ENCODE results near the gene TAP2. TPM values are rescaled to one million over a fixed set of nuclear protein-coding genes. Genes with fewer than 3 reads are reported as not detected.
"Not testable (repeated sequence)": the region's sequence is repeated elsewhere in the genome, so short reads cannot be mapped to it uniquely, and the experiment has no call there.

Gene TAP2
- polyA plus RNA-seq, 3 donors = 8.3 to 29.4 (median 17.8) TPM

- no peak overlapping the region for H3K27ac ChIP-seq (ENCODE audit: low read depth, low read length)
- 0 to 53% (median 34%) methylated on average over 1 of the region's 1 CpG for WGBS, 3 donors
These were observed 29.4 kb downstream of the TAP2 start for GRCh38 chr6:32809171-32809570.

GRCh38 chr6:32807020-32807580 lies 31.4 kb downstream of the TAP2 start:
- 74 to 75% (median 75%) methylated on average over 5 of the region's 5 CpGs for WGBS, 3 donors
- no peak overlapping the region for H3K27ac ChIP-seq (ENCODE audit: low read depth, low read length)

- not testable (repeated sequence) for H3K27ac ChIP-seq (ENCODE audit: low read depth, low read length)
These were observed 33.1 kb downstream of the TAP2 start for GRCh38 chr6:32805404-32805803.

- 14 to 73% (median 61%) methylated on average over 2 of the region's 2 CpGs for WGBS, 3 donors
- H3K27ac ChIP-seq (ENCODE audit: low read depth, low read length) = no peak overlapping the region
These were observed 35.1 kb downstream of the TAP2 start for GRCh38 chr6:32803416-32803815.

- 75 to 92% (median 77%) methylated on average over 3 of the region's 3 CpGs for WGBS, 3 donors
- H3K27ac ChIP-seq (ENCODE audit: low read depth, low read length) = no peak overlapping the region
These were observed 38.8 kb downstream of the TAP2 start for GRCh38 chr6:32799740-32800139.

GRCh38 chr6:32799168-32799567 lies 39.4 kb downstream of the TAP2 start:
- no peak overlapping the region for H3K27ac ChIP-seq (ENCODE audit: low read depth, low read length)
- WGBS, 3 donors = 89 to 100% (median 98%) methylated on average over 3 of the region's 3 CpGs

GRCh38 chr6:32796848-32797776 lies 41.4 kb downstream of the TAP2 start:
- WGBS, 3 donors = 4 to 9% (median 6%) methylated on average over 30 of the region's 30 CpGs
- H3K27ac ChIP-seq (ENCODE audit: low read depth, low read length) = no peak overlapping the region

GRCh38 chr6:32794510-32794909 lies 44.0 kb downstream of the TAP2 start:
- H3K27ac ChIP-seq (ENCODE audit: low read depth, low read length) = no peak overlapping the region
- 20 to 61% (median 51%) methylated on average over 2 of the region's 2 CpGs for WGBS, 3 donors

- 66 to 82% (median 82%) methylated on average over 3 of the region's 3 CpGs for WGBS, 3 donors
- no peak overlapping the region for H3K27ac ChIP-seq (ENCODE audit: low read depth, low read length)
These were observed 45.6 kb downstream of the TAP2 start for GRCh38 chr6:32792901-32793435.

GRCh38 chr6:32790306-32790705 lies 48.2 kb downstream of the TAP2 start:
- WGBS, 3 donors = 42 to 70% (median 42%) methylated on average over 2 of the region's 2 CpGs
- no peak overlapping the region for H3K27ac ChIP-seq (ENCODE audit: low read depth, low read length)

Other genes with a start within 250 kb of the TAP2 start
- 10 to 100 TPM; 26.0 to 93.5 (median 30.5) TPM for gene HLA-DRB1, start 248.9 kb downstream of the TAP2 start, polyA plus RNA-seq
- gene HLA-DQA1, start 201.3 kb downstream of the TAP2 start, polyA plus RNA-seq = 10 to 100 TPM in 1 of 3 donors, 1 to 10 TPM in 2; 6.2 to 47.9 (median 8.1) TPM
- 10 to 100 TPM in 2 of 3 donors, 1 to 10 TPM in 1; 8.7 to 73.5 (median 43.3) TPM for gene HLA-DQB1, start 172.1 kb downstream of the TAP2 start, polyA plus RNA-seq
- gene HLA-DQA2, start 97.3 kb downstream of the TAP2 start, polyA plus RNA-seq = not detected
- not detected for gene HLA-DQB2, start 75.2 kb downstream of the TAP2 start, polyA plus RNA-seq
- under 1 TPM in 2 of 3 donors, not detected in 1; 0.58 to 0.62 TPM for gene HLA-DOB, start 21.7 kb downstream of the TAP2 start, polyA plus RNA-seq
- gene PSMB8, start 5.3 kb upstream of the TAP2 start, polyA plus RNA-seq = 10 to 100 TPM; 43.8 to 93.3 (median 61.5) TPM
- gene TAP1, start 15.0 kb upstream of the TAP2 start, polyA plus RNA-seq = 10 to 100 TPM; 29.6 to 43.0 (median 34.0) TPM
- 10 to 100 TPM; 17.0 to 66.6 (median 53.4) TPM for gene PSMB9, start 15.5 kb upstream of the TAP2 start, polyA plus RNA-seq
- gene HLA-DMB, start 102.3 kb upstream of the TAP2 start, polyA plus RNA-seq = 10 to 100 TPM in 2 of 3 donors, 1 to 10 TPM in 1; 4.3 to 19.0 (median 18.8) TPM
- gene HLA-DMA, start 114.4 kb upstream of the TAP2 start, polyA plus RNA-seq = 10 to 100 TPM; 14.2 to 70.0 (median 55.4) TPM
- 100 to 1,000 TPM in 2 of 3 donors, 10 to 100 TPM in 1; 83.9 to 118 (median 116) TPM for gene BRD2, start 129.9 kb upstream of the TAP2 start, polyA plus RNA-seq
- 1 to 10 TPM; 1.5 to 3.3 (median 1.6) TPM for gene HLA-DOA, start 170.9 kb upstream of the TAP2 start, polyA plus RNA-seq
- 10 to 100 TPM; 10.4 to 50.7 (median 20.9) TPM for gene HLA-DPA1, start 234.9 kb upstream of the TAP2 start, polyA plus RNA-seq
- gene HLA-DPB1, start 237.3 kb upstream of the TAP2 start, polyA plus RNA-seq = 10 to 100 TPM; 26.1 to 49.8 (median 48.0) TPM